Astrocyte (in vitro differentiated cells and primary cell): Measurements from ENCODE around the gene GRM4.

Experiments
- CTCF ChIP-seq: IDR thresholded peaks from 2 replicates; pipeline ENCODE4 v1.5.1; 2011; ENCODE audit warnings: low read depth, mild to moderate bottlenecking, inconsistent platforms, low read length, moderate library complexity; ENCODE audit not compliant: insufficient read depth
- EZH2 ChIP-seq: IDR thresholded peaks from 2 replicates; pipeline ENCODE4 v1.6.1; 2012; ENCODE audit warnings: mild to moderate bottlenecking, low read length, inconsistent platforms; ENCODE audit not compliant: insufficient read depth

- TF ChIP-seq CTCF (no peak), EZH2 (no peak)
Measured at GRCh38 chr6:34169897-34170296, 24.0 kb upstream of the GRM4 start.
